Activated T-helper 17 cell treated with anti-CD3 and anti-CD28 coated beads, Interleukin-2, amount 50 U/mL, for 72 hours (primary cell): ENCODE results near the gene MSL1. TPM values are rescaled to one million over a fixed set of nuclear protein-coding genes. Genes with fewer than 3 reads are reported as not detected.
A peak's percentile ranks its signal among the peaks of the same experiment; 100 is the strongest.

Experiments
- ATAC-seq: fragments of 150-1000 bp; cut with Tn5 transposase; replicated peaks from 2 replicates; pipeline ENCODE4 v1.10.0; 2021; ENCODE audit warnings: mild to moderate bottlenecking, moderate library complexity
- H3K27ac Mint-ChIP-seq: one replicate; pipeline ENCODE4 v1.8.0; 2022; ENCODE audit warnings: mixed read lengths
- H3K27me3 Mint-ChIP-seq: one replicate; pipeline ENCODE4 v1.8.0; 2022; ENCODE audit warnings: mixed read lengths
- H3K36me3 Mint-ChIP-seq: one replicate; pipeline ENCODE4 v1.8.0; 2022; ENCODE audit warnings: low read depth, mild to moderate bottlenecking, mixed read lengths
- H3K4me1 Mint-ChIP-seq: one replicate; pipeline ENCODE4 v1.8.0; 2022; ENCODE audit warnings: mixed read lengths
- H3K4me3 Mint-ChIP-seq: one replicate; pipeline ENCODE4 v1.8.0; 2022; ENCODE audit warnings: mild to moderate bottlenecking, mixed read lengths
- H3K9me3 Mint-ChIP-seq: one replicate; pipeline ENCODE4 v1.8.0; 2022; ENCODE audit warnings: mixed read lengths
- total RNA-seq, 2 donors: library from RNA; stranded (reverse); gene quantifications; one replicate each; pipeline ENCODE4 v1.2.3, GENCODE V29; 2022

MSL1 gene
- total RNA-seq, 2 donors from 2014 or later: 80.5 to 114 TPM

- Mint-ChIP-seq H3K9me3 (no peaks in the 10 kb centered on the region), H3K4me1 (peaks cover 8% of the 10 kb centered on the region), H3K27ac (peak within 1 kb of the TSS; percentile 46), H3K4me3 (peak within 1 kb of the TSS; percentile 57), H3K27me3 (no peaks in the 10 kb centered on the region), H3K36me3 (peaks cover 43% of the 10 kb centered on the region)
- peak; percentile 96 for ATAC-seq
Observed at GRCh38 chr17:40177275-40177874, 55.6 kb downstream of the MSL1 start, which contains the start of gene RAPGEFL1. RAPGEFL1 (plus strand) TSS chr17:40177470; CDS start chr17:40177862, 392 bp downstream.

DNA sequence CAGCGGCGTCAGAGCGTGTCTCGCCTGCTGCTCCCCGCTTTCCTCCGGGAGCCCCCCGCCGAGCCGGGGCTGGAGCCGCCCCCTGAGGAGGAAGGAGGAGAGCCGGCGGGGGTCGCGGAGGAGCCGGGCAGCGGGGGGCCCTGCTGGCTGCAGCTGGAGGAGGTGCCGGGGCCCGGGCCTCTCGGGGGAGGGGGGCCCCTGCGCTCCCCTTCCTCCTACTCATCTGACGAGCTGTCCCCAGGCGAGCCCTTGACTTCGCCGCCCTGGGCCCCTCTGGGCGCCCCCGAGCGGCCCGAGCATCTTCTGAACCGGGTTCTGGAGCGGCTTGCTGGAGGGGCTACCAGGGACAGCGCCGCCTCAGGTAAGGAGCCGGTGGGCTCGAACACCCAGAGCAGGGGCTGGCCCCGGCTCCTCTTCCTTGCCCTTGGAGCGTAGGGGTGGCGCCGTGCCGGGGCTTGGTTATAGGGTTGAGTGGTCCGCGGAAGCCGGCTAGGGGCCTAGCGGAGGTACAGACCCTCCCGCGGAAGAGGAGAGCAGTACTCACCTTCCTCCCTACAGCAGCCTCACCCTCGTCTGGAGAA lies 56.3 kb downstream of the MSL1 start:
- ATAC-seq: no peak
- H3K4me3 Mint-ChIP-seq: peak overlapping the region; percentile 25
- peaks cover 36% of the 10 kb centered on the region for H3K36me3 Mint-ChIP-seq
- H3K9me3 Mint-ChIP-seq: no peaks in the 10 kb centered on the region
- no peaks in the 10 kb centered on the region for H3K27me3 Mint-ChIP-seq
- H3K27ac Mint-ChIP-seq: no peak overlapping the region
- peaks cover 8% of the 10 kb centered on the region for H3K4me1 Mint-ChIP-seq

- Mint-ChIP-seq H3K4me1 (peaks cover 8% of the 10 kb centered on the region), H3K27me3 (no peaks in the 10 kb centered on the region), H3K9me3 (no peaks in the 10 kb centered on the region), H3K4me3 (peak overlapping the region; percentile 25), H3K36me3 (peaks cover 30% of the 10 kb centered on the region), H3K27ac (no peak overlapping the region)
- ATAC-seq: no peak
Observed at GRCh38 chr17:40178660-40179059, 56.9 kb downstream of the MSL1 start.

GRCh38 chr17:40179923-40180659 lies 58.3 kb downstream of the MSL1 start:
- ATAC-seq: no peak
- no peaks in the 10 kb centered on the region for H3K27me3 Mint-ChIP-seq
- peaks cover 16% of the 10 kb centered on the region for H3K36me3 Mint-ChIP-seq
- no peaks in the 10 kb centered on the region for H3K9me3 Mint-ChIP-seq
- H3K4me1 Mint-ChIP-seq: peaks cover 8% of the 10 kb centered on the region
- no peak overlapping the region for H3K27ac Mint-ChIP-seq
- no peak overlapping the region for H3K4me3 Mint-ChIP-seq

DNA sequence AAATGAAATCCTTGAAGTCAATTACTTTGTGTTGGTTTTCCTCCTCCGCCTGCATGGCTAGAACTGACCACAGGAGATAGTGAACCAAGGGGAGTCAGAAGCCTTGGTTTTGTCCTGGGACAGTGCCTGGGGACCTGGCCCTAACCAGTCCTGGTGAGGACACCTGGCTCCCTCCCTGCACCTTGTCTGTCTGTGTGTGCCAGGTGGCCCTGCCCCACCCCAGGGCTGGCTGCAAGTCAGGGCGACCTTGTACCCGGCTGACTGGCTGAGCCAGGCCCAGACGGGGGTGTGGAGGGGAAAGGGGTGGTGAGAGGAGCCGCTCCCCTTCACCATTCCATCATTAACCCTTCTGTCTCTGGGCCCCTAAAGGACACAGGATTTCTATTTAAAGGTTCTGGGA lies 58.9 kb downstream of the MSL1 start:
- H3K27me3 Mint-ChIP-seq: no peaks in the 10 kb centered on the region
- H3K27ac Mint-ChIP-seq: no peak overlapping the region
- peaks cover 8% of the 10 kb centered on the region for H3K4me1 Mint-ChIP-seq
- H3K36me3 Mint-ChIP-seq: peaks cover 15% of the 10 kb centered on the region
- H3K4me3 Mint-ChIP-seq: no peak overlapping the region
- no peaks in the 10 kb centered on the region for H3K9me3 Mint-ChIP-seq
- no peak for ATAC-seq

- ATAC-seq: no peak
- Mint-ChIP-seq H3K4me1 (peaks cover 8% of the 10 kb centered on the region), H3K9me3 (no peaks in the 10 kb centered on the region), H3K27me3 (no peaks in the 10 kb centered on the region), H3K4me3 (no peak overlapping the region), H3K27ac (no peak overlapping the region), H3K36me3 (peaks cover 9% of the 10 kb centered on the region)
Observed at GRCh38 chr17:40181205-40181604, 59.4 kb downstream of the MSL1 start.

DNA sequence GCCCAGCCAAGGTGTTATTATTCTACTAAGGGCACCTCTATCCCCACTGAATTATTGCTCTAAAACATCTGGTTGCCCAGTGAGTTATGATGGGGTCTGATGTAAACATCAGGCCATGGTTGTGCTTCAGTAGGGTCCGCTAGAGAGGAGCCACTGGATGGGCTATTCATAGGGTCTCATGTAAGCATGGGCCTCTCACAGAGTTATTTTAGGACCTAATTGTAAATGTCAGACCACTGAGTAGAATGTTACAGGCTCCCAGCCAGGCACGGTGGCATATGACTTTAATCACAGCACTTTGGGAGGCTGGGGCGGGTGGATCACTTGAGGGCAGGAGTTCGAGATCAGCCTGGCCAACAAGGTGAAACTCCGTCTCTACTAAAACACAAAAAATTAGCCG lies 60.8 kb downstream of the MSL1 start:
- H3K4me3 Mint-ChIP-seq: no peak overlapping the region
- no peaks in the 10 kb centered on the region for H3K27me3 Mint-ChIP-seq
- H3K4me1 Mint-ChIP-seq: no peaks in the 10 kb centered on the region
- H3K27ac Mint-ChIP-seq: no peak overlapping the region
- no peak for ATAC-seq
- H3K9me3 Mint-ChIP-seq: no peaks in the 10 kb centered on the region
- H3K36me3 Mint-ChIP-seq: no peaks in the 10 kb centered on the region

Other genes starting within 250 kb of the MSL1 start
- gene GSDMB, start 203.3 kb upstream of the MSL1 start, total RNA-seq: 10 to 100 TPM; 28.9 to 37.6 TPM
- 10 to 100 TPM; 66.8 to 70.3 TPM for gene ORMDL3, start 194.4 kb upstream of the MSL1 start, total RNA-seq
- gene LRRC3C, start 194.2 kb upstream of the MSL1 start, total RNA-seq: not detected
- 1 to 10 TPM in 1 of 2 donors, under 1 TPM in 1; 0.63 to 1.1 TPM for gene GSDMA, start 159.0 kb upstream of the MSL1 start, total RNA-seq
- 100 to 1,000 TPM in 1 of 2 donors, 10 to 100 TPM in 1; 97.6 to 159 TPM for gene PSMD3, start 141.2 kb upstream of the MSL1 start, total RNA-seq
- not detected for gene CSF3, start 106.5 kb upstream of the MSL1 start, total RNA-seq
- gene MED24, start 67.6 kb upstream of the MSL1 start, total RNA-seq: 100 to 1,000 TPM in 1 of 2 donors, 10 to 100 TPM in 1; 83.5 to 140 TPM
- 10 to 100 TPM; 10.3 to 14.4 TPM for gene THRA, start 59.0 kb upstream of the MSL1 start, total RNA-seq
- gene NR1D1, start 21.4 kb upstream of the MSL1 start, total RNA-seq: 10 to 100 TPM; 12.2 to 21.8 TPM
- gene CASC3, start 18.6 kb downstream of the MSL1 start, total RNA-seq: 100 to 1,000 TPM; 110 to 244 TPM
- gene RAPGEFL1, start 55.5 kb downstream of the MSL1 start, total RNA-seq: 1 to 10 TPM; 9.4 to 9.9 TPM
- 10 to 100 TPM; 25.1 to 38.0 TPM for gene WIPF2, start 97.3 kb downstream of the MSL1 start, total RNA-seq
- gene CDC6, start 165.9 kb downstream of the MSL1 start, total RNA-seq: 100 to 1,000 TPM in 1 of 2 donors, 10 to 100 TPM in 1; 60.9 to 101 TPM
- gene RARA, start 187.2 kb downstream of the MSL1 start, total RNA-seq: 10 to 100 TPM; 43.7 to 61.9 TPM
- gene GJD3, start 242.8 kb downstream of the MSL1 start, total RNA-seq: not detected